DOHH2 (cell line): Measurements from ENCODE around the gene CARD14.

ENCODE experiments used
- CTCF ChIP-seq: fragments of 200-600 bp; sonication (generic); IDR thresholded peaks from one replicate; pipeline ENCODE4 v1.5.1; 2014; ENCODE audit warnings: antibody characterized with exemption, mild to moderate bottlenecking, low read depth, low read length; ENCODE audit not compliant: poor library complexity, severe bottlenecking
- EZH2phosphoT487 ChIP-seq: fragments of 200-600 bp; sonication (generic); IDR thresholded peaks from 2 replicates; pipeline ENCODE4 v1.6.1; 2017; ENCODE audit warnings: borderline replicate concordance, mild to moderate bottlenecking, antibody characterized with exemption, low read length, moderate library complexity, mixed read lengths

GRCh38 chr17:80122926-80123505 lies 46.8 kb upstream of the CARD14 start:
- TF ChIP-seq CTCF (no peak), EZH2phosphoT487 (no peak)
